H1 (cell line): Measurements from ENCODE around the gene DOCK1.

Experiments
- POLR2A ChIP-seq, 2 experiments: IDR thresholded peaks; 1 replicate in 1 of 2; 2 replicates in 1 of 2; pipeline ENCODE4 v1.6.1; 2011; ENCODE audit warnings: low read depth in 2 of 2, low read length in 2 of 2, mild to moderate bottlenecking in 2 of 2; ENCODE audit errors: control extremely low read depth in 1 of 2
- POLR2AphosphoS5 ChIP-seq: IDR thresholded peaks from 2 replicates; pipeline ENCODE4 v1.6.1; 2011; ENCODE audit warnings: low read depth, low read length

GRCh38 chr10:127275272-127275671 is 370.0 kb downstream of the DOCK1 start:
- TF ChIP-seq POLR2AphosphoS5 (no peak), POLR2A (IDR thresholded peaks at IDR 0.05; ENCODE audit: control extremely low read depth in 1 of 2, low read depth in 2 of 2, low read length in 2 of 2) (no peak)
